Activated naive CD8-positive, alpha-beta T cell (primary cell): ENCODE data around the gene KSR1.

ENCODE experiments used
- H3K27ac Mint-ChIP-seq: one replicate; pipeline ENCODE4 v1.8.0; 2021; ENCODE audit warnings: mixed read lengths
- H3K27me3 Mint-ChIP-seq: one replicate; pipeline ENCODE4 v1.8.0; 2021; ENCODE audit warnings: mixed read lengths
- H3K36me3 Mint-ChIP-seq: one replicate; pipeline ENCODE4 v1.8.0; 2021; ENCODE audit warnings: mixed read lengths
- H3K4me1 Mint-ChIP-seq: one replicate; pipeline ENCODE4 v1.8.0; 2021; ENCODE audit warnings: low read depth, mixed read lengths
- H3K4me3 Mint-ChIP-seq: one replicate; pipeline ENCODE4 v1.8.0; 2021; ENCODE audit warnings: mild to moderate bottlenecking, mixed read lengths
- H3K9me3 Mint-ChIP-seq: one replicate; pipeline ENCODE4 v1.8.0; 2021; ENCODE audit warnings: low read depth, mixed read lengths

Gene KSR1

GRCh38 chr17:27469256-27469655 lies 13.0 kb downstream of the KSR1 start:
- H3K27ac Mint-ChIP-seq: peak overlapping the region; percentile 85
- H3K4me1 Mint-ChIP-seq: peaks cover 76% of the 10 kb centered on the region
- H3K9me3 Mint-ChIP-seq: no peaks in the 10 kb centered on the region
- peaks cover 4% of the 10 kb centered on the region for H3K36me3 Mint-ChIP-seq
- no peaks in the 10 kb centered on the region for H3K27me3 Mint-ChIP-seq
- H3K4me3 Mint-ChIP-seq: peak overlapping the region; percentile 41

- H3K4me3 Mint-ChIP-seq: peak overlapping the region; percentile 84
- H3K4me1 Mint-ChIP-seq: peaks cover 80% of the 10 kb centered on the region
- H3K27me3 Mint-ChIP-seq: no peaks in the 10 kb centered on the region
- no peaks in the 10 kb centered on the region for H3K9me3 Mint-ChIP-seq
- H3K36me3 Mint-ChIP-seq: peaks cover 4% of the 10 kb centered on the region
- H3K27ac Mint-ChIP-seq: peak overlapping the region; percentile 98
These were observed 15.3 kb downstream of the KSR1 start for GRCh38 chr17:27471321-27472269.

- H3K36me3 Mint-ChIP-seq: peaks cover 2% of the 10 kb centered on the region
- H3K27me3 Mint-ChIP-seq: no peaks in the 10 kb centered on the region
- H3K4me1 Mint-ChIP-seq: peaks cover 76% of the 10 kb centered on the region
- H3K9me3 Mint-ChIP-seq: no peaks in the 10 kb centered on the region
- H3K27ac Mint-ChIP-seq: peak overlapping the region; percentile 98
- H3K4me3 Mint-ChIP-seq: peak overlapping the region; percentile 84
These were observed 17.0 kb downstream of the KSR1 start for GRCh38 chr17:27473190-27473747.

GRCh38 chr17:27473748-27474609 lies 17.7 kb downstream of the KSR1 start:
- H3K4me1 Mint-ChIP-seq: peaks cover 75% of the 10 kb centered on the region
- H3K36me3 Mint-ChIP-seq: peaks cover 2% of the 10 kb centered on the region
- peak overlapping the region; percentile 84 for H3K4me3 Mint-ChIP-seq
- peak overlapping the region; percentile 98 for H3K27ac Mint-ChIP-seq
- no peaks in the 10 kb centered on the region for H3K27me3 Mint-ChIP-seq
- no peaks in the 10 kb centered on the region for H3K9me3 Mint-ChIP-seq

GRCh38 chr17:27475070-27475673 lies 18.9 kb downstream of the KSR1 start:
- H3K9me3 Mint-ChIP-seq: no peaks in the 10 kb centered on the region
- H3K27ac Mint-ChIP-seq: peak overlapping the region; percentile 95
- H3K4me1 Mint-ChIP-seq: peaks cover 78% of the 10 kb centered on the region
- no peaks in the 10 kb centered on the region for H3K27me3 Mint-ChIP-seq
- peak overlapping the region; percentile 44 for H3K4me3 Mint-ChIP-seq
- no peaks in the 10 kb centered on the region for H3K36me3 Mint-ChIP-seq

- Mint-ChIP-seq H3K27ac (peak overlapping the region; percentile 95), H3K27me3 (no peaks in the 10 kb centered on the region), H3K9me3 (no peaks in the 10 kb centered on the region), H3K4me3 (no peak overlapping the region), H3K4me1 (peaks cover 79% of the 10 kb centered on the region), H3K36me3 (no peaks in the 10 kb centered on the region)
These were observed 20.0 kb downstream of the KSR1 start for GRCh38 chr17:27475981-27476895.

- Mint-ChIP-seq H3K4me3 (no peak overlapping the region), H3K36me3 (no peaks in the 10 kb centered on the region), H3K27me3 (no peaks in the 10 kb centered on the region), H3K27ac (peak overlapping the region; percentile 23), H3K9me3 (no peaks in the 10 kb centered on the region), H3K4me1 (peaks cover 79% of the 10 kb centered on the region)
These were observed 21.0 kb downstream of the KSR1 start for GRCh38 chr17:27477050-27477888.

GRCh38 chr17:27477971-27478684 lies 21.9 kb downstream of the KSR1 start:
- no peaks in the 10 kb centered on the region for H3K36me3 Mint-ChIP-seq
- H3K4me3 Mint-ChIP-seq: no peak overlapping the region
- no peaks in the 10 kb centered on the region for H3K9me3 Mint-ChIP-seq
- H3K27ac Mint-ChIP-seq: no peak overlapping the region
- H3K4me1 Mint-ChIP-seq: peaks cover 78% of the 10 kb centered on the region
- no peaks in the 10 kb centered on the region for H3K27me3 Mint-ChIP-seq

GRCh38 chr17:27478901-27479538 lies 22.8 kb downstream of the KSR1 start:
- Mint-ChIP-seq H3K36me3 (peaks cover 3% of the 10 kb centered on the region), H3K4me1 (peaks cover 74% of the 10 kb centered on the region), H3K27me3 (no peaks in the 10 kb centered on the region), H3K9me3 (no peaks in the 10 kb centered on the region), H3K4me3 (no peak overlapping the region), H3K27ac (no peak overlapping the region)

GRCh38 chr17:27479838-27480237 lies 23.6 kb downstream of the KSR1 start:
- Mint-ChIP-seq H3K27ac (peak overlapping the region; percentile 25), H3K27me3 (no peaks in the 10 kb centered on the region), H3K36me3 (peaks cover 3% of the 10 kb centered on the region), H3K9me3 (no peaks in the 10 kb centered on the region), H3K4me3 (no peak overlapping the region), H3K4me1 (peaks cover 66% of the 10 kb centered on the region)

- Mint-ChIP-seq H3K9me3 (no peaks in the 10 kb centered on the region), H3K36me3 (peaks cover 3% of the 10 kb centered on the region), H3K4me3 (no peak overlapping the region), H3K27ac (peak overlapping the region; percentile 22), H3K4me1 (peaks cover 57% of the 10 kb centered on the region), H3K27me3 (no peaks in the 10 kb centered on the region)
These were observed 24.5 kb downstream of the KSR1 start for GRCh38 chr17:27480699-27481098.

GRCh38 chr17:27481327-27481726 lies 25.1 kb downstream of the KSR1 start:
- no peaks in the 10 kb centered on the region for H3K9me3 Mint-ChIP-seq
- peak overlapping the region; percentile 63 for H3K4me3 Mint-ChIP-seq
- H3K27me3 Mint-ChIP-seq: no peaks in the 10 kb centered on the region
- H3K27ac Mint-ChIP-seq: peak overlapping the region; percentile 79
- peaks cover 56% of the 10 kb centered on the region for H3K4me1 Mint-ChIP-seq
- H3K36me3 Mint-ChIP-seq: peaks cover 6% of the 10 kb centered on the region
